Midbrain (tissue), 1 donor: ENCODE measurements around the gene PGM3.

Experiments used
- DNase-seq: peaks from one replicate; lab custom pipeline; 2025; lab: John Stamatoyannopoulos, UW

The PGM3 gene

DNA sequence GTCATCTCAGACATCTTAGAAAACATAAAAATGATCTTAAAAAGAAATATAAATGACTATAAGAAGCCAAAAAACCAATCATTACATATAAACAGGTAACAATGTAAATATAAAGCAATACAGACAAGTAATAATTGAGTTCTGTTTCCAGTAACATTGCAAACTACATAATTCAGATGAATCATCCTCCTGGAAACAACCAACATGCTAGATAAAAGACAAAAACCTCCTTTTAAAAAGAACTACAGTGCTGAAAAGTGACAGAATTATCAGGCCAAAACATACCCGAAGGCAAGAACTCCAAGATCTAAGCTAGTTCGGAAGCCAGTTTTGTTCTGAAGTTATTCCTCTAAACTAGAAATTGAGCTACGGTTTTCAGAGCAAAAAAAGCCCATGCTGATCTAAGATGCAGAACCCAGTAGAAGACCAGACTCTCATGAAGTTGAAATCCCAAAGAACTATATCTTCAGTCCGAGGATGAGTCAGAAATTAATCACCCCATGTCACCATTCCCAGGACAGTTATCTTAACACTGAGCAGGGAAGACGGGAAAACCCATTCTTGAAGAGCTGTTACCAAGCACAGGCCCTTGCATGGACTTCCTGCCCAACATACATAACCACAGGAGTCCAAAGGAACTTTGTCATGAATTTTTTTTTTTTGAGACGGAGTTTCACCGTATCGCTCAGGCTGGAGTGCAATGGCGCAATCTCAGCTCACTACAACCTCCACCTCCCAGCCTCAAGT lies 9.8 kb downstream of the PGM3 start:
- no peak for DNase-seq

DNA sequence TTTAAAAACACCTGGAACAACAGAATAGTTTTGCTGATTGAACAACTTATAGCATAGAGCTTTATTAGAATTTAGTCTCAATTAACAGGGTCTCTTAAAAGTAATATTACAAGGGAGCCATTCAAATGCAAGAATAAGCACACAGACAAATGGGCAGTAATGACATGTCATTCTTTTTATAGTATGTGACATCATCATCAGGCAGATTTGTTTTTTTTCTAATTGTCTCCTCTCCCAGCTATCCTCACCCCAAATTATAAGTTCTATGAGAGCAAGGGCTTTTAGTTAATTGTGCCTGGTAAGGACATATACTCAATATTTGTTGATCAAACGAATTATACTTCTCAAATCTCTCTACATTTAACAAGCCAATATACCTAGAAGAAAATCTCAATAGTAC lies 11.0 kb downstream of the PGM3 start:
- no peak for DNase-seq

DNA sequence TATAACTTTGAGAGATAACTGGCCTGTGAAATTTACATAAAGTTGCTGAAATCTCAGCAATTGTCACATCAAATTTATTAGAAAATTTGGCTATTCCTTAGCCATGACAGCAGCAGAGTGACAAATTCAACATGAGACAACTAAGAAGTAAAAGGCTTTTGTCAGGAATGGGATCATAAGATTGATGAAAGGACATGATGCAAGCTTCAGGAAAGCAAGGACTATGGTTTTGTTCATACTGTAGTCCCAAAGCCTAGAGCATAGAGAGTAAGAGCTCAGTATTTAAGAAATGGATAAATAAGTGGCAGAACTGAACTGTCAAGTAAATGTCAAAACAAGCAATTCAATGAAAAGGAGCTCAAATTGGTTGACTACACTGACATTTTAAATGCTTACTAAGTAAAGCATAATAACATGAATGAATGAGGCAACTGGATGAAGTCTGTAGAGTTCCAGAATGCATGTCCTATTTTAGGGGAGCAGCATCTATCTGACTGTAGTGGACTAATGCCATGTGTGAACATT lies 12.6 kb downstream of the PGM3 start:
- no peak for DNase-seq

DNA sequence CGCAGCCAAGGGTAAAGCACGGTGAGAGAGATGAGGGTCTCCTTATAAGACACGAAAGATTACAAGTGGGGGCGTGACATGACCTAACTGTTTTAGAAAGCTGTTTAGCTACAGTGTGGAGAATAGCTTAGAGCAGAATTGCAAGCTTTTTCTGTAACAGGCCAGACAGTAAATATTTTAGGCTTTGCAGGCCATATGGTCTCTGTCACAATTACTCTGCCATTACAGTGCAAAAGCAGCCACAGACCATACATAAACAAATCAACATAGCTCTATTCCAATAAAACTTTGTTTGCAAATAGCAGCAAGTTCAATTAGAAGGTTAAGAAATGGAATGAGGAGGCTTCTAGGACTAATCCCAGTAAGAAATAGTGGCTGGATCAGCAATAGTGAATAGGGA lies 16.8 kb downstream of the PGM3 start:
- DNase-seq, result no peak

DNA sequence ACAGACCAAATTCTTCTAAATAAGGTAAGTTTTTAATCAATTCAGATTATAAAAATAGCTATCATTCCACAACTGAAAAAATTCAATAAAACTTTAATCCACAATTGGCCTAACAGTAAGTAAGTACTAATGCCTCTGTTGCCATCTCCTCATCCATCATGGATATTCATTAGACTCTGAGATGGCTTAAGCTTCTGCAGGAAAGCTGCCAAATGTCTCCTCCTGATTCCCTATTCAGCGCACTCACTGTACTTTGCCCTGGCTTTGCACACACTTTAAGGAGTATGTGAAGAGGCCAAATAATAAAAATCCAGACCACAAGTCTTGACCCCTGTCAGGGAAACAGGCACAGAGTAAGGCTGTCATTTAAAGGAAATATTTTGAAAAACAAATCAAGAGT lies 23.6 kb downstream of the PGM3 start:
- no peak for DNase-seq

DNA sequence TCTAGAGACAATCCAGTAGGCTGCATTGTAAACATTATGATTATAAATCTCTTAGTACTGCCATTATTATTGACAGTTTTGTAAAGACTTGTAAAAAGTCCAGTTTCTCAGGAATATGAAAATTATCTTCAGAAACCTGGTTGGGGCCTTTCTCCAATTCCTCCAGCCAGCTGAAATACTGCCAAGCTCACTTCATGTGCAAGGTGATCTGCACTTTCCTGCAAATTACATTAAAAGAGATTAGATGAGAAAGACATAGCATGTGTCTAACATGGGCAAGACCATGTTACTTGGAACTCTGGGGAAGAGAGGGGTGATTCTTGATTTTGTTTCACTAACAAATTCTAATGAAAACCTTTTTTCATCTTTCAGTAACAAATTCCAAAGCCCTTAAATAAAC lies 24.0 kb downstream of the PGM3 start:
- DNase-seq, result no peak

DNA sequence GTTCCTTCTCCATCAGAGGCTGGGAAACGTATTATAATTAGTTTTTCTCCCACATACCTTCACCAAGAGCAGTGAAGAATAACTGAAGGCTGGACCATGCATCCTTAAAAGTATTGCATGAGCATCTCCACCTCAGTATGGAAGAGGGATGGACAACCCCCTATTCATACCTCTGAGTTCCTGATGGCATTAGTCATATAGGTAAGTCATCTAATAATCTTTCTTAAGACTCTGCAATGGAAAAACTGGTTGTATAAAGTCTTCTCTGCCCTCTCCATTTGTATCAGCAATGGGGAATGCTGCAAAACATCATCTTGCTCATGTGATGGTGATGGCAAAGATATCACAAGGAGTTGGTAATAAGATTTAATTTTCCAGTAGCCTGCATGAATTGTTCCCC lies 24.5 kb downstream of the PGM3 start:
- no peak for DNase-seq

DNA sequence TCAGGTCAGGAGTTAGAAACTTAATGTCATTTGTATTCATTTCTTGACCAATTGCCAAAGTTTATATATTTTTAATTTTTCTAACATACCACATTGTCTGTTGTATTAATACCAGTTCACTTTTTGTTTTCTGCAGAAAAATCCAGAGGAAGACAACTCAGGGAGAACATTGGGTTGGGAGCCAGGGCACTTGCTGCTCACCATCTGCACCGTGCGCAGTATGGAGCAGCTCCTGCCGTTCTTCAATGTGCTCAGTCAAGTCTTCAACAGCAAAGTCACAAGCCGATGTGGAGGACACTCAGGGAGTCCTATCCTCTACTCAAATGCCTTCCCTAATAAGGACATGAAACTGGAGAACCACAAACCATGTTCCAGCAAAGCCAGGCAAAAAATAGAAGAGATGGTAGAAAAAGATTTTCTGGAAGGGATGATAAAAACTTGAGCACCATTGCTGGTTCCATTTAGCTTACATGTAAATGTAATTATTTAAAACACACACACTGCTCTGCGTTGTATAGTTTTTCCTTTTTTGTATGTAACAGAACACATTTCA lies 25.3 kb downstream of the PGM3 start:
- no peak for DNase-seq

DNA sequence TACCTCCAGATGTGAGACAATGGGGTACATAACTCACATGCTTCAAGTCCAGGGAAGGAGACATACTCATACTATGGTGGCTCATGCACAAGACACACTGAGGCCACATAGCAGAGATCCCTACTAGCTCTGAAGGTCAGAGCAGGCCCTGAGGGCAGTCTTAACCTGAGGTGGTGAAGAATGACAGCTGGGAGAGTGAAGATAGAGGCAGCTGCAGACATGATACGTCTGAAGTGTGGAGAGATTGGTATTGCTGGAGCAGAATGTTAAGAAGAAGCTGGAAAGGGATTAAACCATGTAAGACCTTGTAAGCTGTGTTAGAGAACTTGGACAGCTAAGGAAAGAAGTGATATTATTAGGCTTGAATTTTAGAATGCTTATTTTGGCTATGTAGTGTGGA lies 32.9 kb downstream of the PGM3 start:
- no peak for DNase-seq

DNA sequence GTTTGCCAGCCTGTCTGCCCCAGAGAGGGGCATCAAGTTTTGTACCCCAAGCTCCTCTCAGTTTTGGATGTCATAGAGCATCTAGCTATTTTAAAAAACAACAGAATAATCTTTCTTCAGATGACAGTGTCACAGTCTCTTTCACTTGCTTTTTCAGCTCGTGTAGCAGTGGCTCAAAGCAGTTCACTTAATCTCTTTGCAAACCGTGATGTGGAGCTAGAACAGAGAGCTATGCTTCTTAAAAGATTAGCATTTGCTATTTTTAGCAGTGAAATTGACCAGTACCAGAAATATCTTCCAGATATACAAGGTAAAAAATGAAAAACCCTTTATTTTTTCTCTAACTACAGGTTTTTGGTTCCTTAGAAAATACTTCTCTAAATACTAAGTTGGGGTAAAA lies 37.3 kb downstream of the PGM3 start:
- DNase-seq, result no peak

DNA sequence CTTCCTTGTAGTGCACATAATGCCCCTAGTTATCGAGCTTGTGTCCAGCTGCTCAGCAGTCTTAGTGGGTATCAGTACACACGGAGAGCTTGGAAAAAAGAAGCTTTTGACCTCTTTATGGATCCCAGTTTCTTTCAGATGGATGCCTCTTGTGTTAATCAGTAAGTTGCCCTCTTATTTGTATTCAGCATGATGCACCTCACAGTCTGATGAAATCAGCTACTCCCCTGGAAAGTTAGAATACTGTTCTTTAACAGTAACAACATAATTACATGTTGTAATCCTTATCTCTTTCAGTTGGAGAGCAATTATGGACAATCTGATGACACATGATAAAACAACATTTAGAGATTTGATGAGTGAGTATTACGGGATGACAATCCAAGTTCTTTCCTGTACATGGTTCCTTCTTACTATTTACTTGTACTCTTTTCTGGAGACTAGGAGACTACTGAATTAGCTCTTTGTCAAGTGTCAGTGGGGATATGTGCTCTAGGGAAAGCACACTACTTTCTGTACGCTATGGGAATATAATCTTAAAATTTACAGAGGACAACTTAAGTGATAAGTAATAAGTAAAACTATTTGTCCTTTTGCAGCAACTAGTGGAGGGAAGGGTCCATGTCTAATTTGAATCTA lies 39.1 kb downstream of the PGM3 start:
- no peak for DNase-seq

DNA sequence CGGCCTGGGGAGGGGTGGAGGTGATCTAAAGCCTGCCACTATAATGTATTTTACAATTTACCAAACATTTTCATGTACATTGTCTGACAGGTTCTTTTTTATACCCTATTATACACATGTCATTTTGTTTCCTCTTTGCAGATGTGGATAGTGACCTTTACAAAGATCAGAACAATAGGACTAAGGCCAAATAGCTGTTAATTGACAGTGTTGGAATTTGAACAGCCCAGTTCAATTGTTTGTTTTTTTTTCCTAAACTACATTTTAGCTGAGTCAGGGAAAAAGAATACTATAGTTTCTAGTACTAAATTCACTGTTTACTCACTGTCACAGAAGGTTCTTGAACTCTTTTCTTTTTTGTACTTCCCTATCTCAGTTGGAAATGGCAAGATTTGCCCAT lies 40.2 kb downstream of the PGM3 start:
- no peak for DNase-seq

DNA sequence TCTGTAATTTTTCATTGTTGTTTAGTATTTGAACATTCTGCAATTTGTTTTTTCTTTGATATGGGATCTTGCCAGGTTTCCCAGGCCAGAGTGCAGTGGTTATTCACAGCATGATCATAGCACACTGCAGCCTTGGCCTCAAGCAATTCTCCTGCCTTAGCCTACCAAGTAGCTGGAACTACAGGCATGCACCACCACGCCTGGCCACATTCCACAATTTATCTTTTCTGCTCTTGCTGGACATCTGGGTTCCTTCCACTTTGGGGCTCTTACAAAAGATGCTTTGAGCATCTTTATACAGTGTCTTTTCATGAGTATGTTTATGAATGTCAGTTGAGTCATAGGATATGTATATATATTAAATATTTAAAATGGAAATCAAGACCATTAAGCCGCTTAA lies 42.0 kb downstream of the PGM3 start:
- DNase-seq, result no peak

DNA sequence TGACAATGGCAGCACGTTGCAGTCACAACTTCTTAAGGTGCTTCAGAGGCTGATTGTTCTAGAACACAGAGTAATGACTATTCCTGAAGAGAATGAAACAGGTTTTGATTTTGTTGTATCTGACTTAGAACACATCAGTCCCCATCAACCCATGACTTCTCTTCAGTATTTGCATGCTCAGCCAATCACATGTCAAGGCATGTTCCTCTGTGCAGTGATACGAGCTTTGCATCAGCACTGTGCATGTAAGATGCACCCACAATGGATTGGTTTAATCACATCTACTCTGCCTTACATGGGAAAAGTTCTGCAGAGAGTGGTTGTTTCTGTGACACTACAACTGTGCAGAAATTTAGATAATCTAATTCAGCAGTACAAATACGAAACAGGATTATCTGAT lies 54.3 kb downstream of the PGM3 start:
- no peak for DNase-seq

DNA sequence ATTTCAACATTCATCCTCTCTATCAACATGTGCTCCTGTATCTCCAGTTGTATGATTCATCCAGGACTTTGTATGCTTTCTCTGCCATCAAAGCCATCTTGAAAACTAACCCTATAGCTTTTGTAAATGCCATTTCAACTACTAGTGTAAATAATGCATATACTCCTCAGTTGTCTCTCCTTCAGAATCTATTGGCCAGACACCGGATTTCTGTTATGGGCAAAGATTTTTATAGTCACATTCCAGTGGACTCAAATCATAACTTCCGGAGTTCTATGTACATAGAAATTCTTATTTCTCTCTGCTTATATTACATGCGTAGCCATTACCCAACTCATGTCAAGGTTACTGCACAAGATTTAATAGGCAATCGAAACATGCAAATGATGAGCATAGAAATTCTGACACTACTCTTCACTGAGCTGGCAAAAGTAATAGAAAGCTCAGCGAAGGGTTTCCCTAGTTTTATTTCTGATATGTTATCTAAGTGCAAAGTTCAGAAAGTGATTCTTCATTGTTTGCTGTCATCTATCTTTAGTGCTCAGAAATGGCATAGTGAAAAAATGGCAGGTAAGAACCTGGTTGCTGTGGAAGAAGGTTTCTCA lies 54.8 kb downstream of the PGM3 start:
- no peak for DNase-seq

DNA sequence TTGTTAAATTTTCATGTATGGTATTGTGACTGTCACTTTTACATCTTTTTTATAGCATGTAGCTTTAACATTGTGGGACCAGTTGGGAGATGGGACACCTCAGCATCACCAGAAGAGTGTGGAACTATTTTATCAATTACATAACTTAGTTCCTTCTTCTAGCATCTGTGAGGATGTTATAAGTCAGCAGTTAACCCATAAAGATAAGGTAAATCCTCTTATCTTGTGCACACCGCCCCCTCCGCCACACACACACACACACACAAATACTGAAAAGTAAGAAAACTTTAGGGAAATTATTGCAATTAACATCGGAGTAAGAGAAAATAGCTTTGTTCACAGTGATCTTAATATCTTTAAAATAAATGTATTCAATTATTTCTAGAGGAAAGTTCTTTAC lies 60.9 kb downstream of the PGM3 start:
- no peak for DNase-seq

DNA sequence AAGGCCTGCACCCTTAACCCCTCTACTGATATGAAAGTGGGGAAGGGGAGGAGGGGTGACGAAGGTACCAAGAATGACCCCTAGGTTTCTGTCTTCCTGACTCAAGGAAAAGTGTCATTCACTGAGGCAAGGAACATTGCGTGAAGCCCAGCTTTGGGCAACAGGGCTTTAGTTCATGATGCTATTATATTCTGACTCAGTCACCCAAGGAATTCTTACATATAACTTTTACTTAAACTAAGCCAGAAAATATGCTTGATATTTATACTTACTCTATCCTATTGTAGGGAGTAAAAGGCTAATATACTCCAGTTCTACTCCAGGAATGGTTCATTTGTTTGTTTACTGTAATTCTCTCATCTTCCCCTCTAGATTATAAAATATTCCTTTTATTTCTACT lies 65.1 kb downstream of the PGM3 start:
- DNase-seq, result no peak

DNA sequence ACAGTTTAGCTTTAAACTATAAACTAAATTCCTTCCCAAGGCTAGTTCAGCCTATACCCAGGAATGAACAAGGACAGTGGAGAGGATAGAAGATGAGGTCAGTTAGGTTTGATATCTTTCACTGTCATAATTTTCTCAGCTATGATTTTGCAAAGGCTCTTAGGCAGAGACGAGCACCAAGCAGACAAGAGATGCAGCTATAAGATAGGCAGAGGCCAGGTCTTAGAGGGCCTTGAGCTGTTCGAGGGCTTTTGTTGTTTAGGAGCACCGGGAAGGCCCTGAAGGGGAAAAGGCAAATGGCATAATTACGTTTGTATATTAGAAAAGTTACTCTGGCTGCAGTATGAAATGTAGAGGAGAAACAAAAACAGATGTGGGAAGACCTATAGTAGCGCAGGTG lies 65.8 kb downstream of the PGM3 start:
- no peak for DNase-seq

DNA sequence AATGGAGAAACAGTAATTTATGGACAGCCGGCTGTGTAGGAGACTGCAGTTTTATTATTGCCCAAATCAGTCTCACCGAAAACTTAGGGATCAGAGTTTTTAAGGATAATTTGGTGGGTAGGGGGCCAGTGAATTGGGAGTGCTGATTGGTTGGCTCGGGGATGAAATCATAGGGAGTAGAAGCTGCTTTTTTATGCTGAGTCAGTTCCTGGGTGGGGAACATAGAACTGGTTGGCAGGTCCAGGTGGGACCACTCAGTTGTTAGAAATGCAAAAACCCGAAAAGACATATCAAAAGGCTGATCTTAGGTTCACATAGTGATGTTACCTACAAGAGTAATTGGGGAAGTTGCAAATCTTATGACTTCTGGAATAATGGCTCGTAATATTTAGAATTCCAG lies 66.3 kb downstream of the PGM3 start:
- no peak for DNase-seq

DNA sequence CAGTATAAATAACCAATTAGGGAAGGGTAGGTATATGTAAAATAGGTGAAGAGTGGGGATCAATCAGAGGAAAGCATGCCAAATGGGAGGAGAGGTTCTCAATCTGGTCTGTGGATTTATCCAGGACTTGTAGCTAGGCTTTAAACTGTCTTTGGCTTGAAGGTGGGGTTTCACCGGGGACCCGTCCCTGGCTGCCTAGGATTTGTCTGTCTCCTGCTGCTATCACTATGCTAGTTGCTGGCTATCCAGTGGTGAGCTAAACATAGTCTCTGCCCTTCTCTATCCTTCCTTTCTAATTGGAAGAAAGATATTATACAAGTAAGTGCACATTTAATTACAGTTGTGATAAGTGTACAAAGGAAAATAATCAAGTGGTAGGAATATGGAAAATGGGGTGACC lies 66.8 kb downstream of the PGM3 start:
- no peak for DNase-seq

DNA sequence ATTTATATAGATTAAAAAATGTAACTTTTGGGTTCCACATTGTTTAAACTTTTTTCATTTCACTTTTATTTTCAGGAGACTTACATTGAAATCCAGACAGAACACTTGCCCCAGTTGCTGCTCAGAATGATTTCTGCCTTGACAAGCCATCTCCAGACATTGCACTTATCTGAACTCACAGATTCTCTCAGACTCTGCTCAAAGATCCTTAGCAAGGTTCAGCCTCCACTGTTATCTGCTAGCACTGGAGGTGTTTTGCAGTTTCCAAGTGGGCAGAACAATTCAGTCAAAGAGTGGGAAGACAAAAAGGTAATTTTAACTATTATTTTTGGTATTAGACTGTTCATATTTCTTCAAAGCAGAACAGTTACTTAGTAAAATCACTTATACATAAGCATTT lies 67.6 kb downstream of the PGM3 start:
- DNase-seq, result no peak

DNA sequence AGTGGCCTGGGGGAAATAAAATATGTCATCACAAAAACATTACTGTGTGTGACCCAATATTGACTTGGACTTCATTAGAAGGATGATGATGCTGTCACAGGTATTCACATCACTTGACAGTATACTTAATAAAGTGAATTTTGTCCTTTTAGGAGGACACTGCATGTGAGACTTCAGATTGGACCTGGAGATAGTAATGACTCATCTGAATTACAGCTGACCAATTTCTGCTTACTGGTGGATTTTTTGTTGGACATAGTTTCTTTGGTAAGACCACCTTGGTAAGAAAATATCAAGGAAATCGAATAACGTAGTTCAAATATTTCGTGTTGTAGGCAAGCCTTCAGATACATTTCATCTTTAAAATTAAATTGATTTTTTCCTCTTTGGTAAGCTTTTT lies 68.5 kb downstream of the PGM3 start:
- no peak for DNase-seq

DNA sequence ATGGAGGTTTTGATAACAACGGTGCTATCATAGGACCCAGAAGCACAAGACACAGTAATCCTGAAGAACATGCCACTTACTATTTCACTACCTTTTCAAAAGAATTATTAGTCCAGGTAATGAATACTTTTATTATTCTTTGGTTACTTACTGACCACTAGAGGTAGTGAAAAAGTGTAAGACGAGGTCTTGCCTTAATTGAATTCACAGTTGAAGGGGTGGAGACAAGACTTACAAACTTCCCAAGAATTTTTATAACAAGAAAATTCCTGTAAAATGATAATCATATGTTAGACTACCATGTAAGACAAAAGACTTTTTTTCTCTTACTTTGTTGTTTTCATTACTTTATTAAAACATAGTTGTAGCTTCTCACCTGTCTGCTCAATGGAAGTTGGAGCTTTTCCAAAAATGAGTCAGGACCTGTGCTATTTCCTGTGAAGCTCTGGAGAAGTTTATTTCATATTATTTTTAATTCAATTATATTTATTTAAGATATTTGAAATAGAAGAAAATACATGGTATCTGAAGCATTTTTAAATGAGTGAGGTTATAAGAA lies 73.2 kb downstream of the PGM3 start:
- DNase-seq, result no peak
